HK-2 (cell line): ENCODE results near the gene LIPE.
"Not testable (repeated sequence)": the region's sequence is repeated elsewhere in the genome, so short reads cannot be mapped to it uniquely, and the experiment has no call there.

ENCODE experiments used
- DNase-seq: peaks from one replicate; pipeline ENCODE4 v3.0.0-alpha.2; 2018; ENCODE audit not compliant: unreplicated experiment

Gene LIPE

GRCh38 chr19:42448306-42448705 is 21.1 kb upstream of the LIPE start:
- not testable (repeated sequence) for DNase-seq

GRCh38 chr19:42445948-42446347 is 18.8 kb upstream of the LIPE start:
- DNase-seq: no peak

GRCh38 chr19:42443944-42444398 is 16.8 kb upstream of the LIPE start:
- DNase-seq: no peak

- no peak for DNase-seq
Observed at GRCh38 chr19:42442833-42443232, 15.6 kb upstream of the LIPE start, which contains the start of gene CXCL17. TSS of gene CXCL17 (minus strand) at chr19:42442946. CDS start at chr19:42442832, 114 bp downstream.

GRCh38 chr19:42441049-42441445 is 13.9 kb upstream of the LIPE start:
- no peak for DNase-seq

GRCh38 chr19:42440357-42441048 is 13.3 kb upstream of the LIPE start:
- peak; percentile 74 for DNase-seq

- DNase-seq: no peak
Observed at GRCh38 chr19:42436006-42436405, 8.8 kb upstream of the LIPE start.

- no peak for DNase-seq
Observed at GRCh38 chr19:42435316-42435715, 8.1 kb upstream of the LIPE start.

- peak; percentile 75 for DNase-seq
Observed at GRCh38 chr19:42433503-42434260, 6.5 kb upstream of the LIPE start.

- no peak for DNase-seq
Observed at GRCh38 chr19:42431486-42431885, 4.3 kb upstream of the LIPE start.

GRCh38 chr19:42428676-42429075 is 1.5 kb upstream of the LIPE start:
- DNase-seq: no peak

GRCh38 chr19:42426643-42427042 is 545 bp downstream of the LIPE start:
- no peak for DNase-seq

- no peak for DNase-seq
Observed at GRCh38 chr19:42424712-42425131, 2.5 kb downstream of the LIPE start.

- DNase-seq: no peak
Observed at GRCh38 chr19:42424345-42424707, 2.9 kb downstream of the LIPE start.

- DNase-seq: peak; percentile 91
Observed at GRCh38 chr19:42423462-42424344, 3.5 kb downstream of the LIPE start.

GRCh38 chr19:42422901-42423461 is 4.2 kb downstream of the LIPE start:
- DNase-seq: no peak

- DNase-seq: no peak
Observed at GRCh38 chr19:42422092-42422900, 4.9 kb downstream of the LIPE start.

GRCh38 chr19:42421591-42422031 is 5.6 kb downstream of the LIPE start:
- no peak for DNase-seq

GRCh38 chr19:42421101-42421500 is 6.1 kb downstream of the LIPE start:
- no peak for DNase-seq

- DNase-seq: peak; percentile 50
Observed at GRCh38 chr19:42420055-42420544, 7.1 kb downstream of the LIPE start.

- DNase-seq: no peak
Observed at GRCh38 chr19:42419309-42419708, 7.9 kb downstream of the LIPE start.
